Activated CD4-positive, alpha-beta memory T cell treated with anti-CD3 and anti-CD28 coated beads, Interleukin-2, amount 10 ng/mL, durations not matched to agents 7 days and 5 days (primary cell): Measurements from ENCODE around the gene SUSD1. TPM values are rescaled to one million over a fixed set of nuclear protein-coding genes. Genes with fewer than 3 reads are reported as not detected.

Experiments
- CTCF ChIA-PET: fragments of 350-600 bp; sonication (Branson Sonifier 250); formaldehyde crosslinking; loops from one replicate; lab custom pipeline; 2021; ENCODE audit warnings: antibody characterized with exemption, inconsistent platforms; lab: Charles Lee
- POLR2A ChIA-PET: fragments of 350-600 bp; sonication (Branson Sonifier 250); formaldehyde crosslinking; loops from one replicate; lab custom pipeline; 2021; ENCODE audit warnings: antibody characterized with exemption; lab: Charles Lee
- DNase-seq: peaks from one replicate; pipeline ENCODE4 v3.0.0-alpha.2; 2020
- H3K27ac Mint-ChIP-seq: one replicate; pipeline ENCODE4 v1.8.0; 2021; ENCODE audit warnings: mild to moderate bottlenecking, mixed read lengths
- H3K27me3 Mint-ChIP-seq: one replicate; pipeline ENCODE4 v1.8.0; 2021; ENCODE audit warnings: mixed read lengths
- H3K36me3 Mint-ChIP-seq: one replicate; pipeline ENCODE4 v1.8.0; 2021; ENCODE audit warnings: low read depth, mixed read lengths
- H3K4me1 Mint-ChIP-seq: one replicate; pipeline ENCODE4 v1.8.0; 2021; ENCODE audit warnings: mixed read lengths
- H3K4me3 Mint-ChIP-seq: one replicate; pipeline ENCODE4 v1.8.0; 2021; ENCODE audit warnings: mild to moderate bottlenecking, mixed read lengths
- H3K9me3 Mint-ChIP-seq: one replicate; pipeline ENCODE4 v1.8.0; 2021; ENCODE audit warnings: mixed read lengths
- total RNA-seq, 2 experiments: library from RNA; stranded (reverse); gene quantifications; one replicate each; pipeline ENCODE4 v1.2.3, GENCODE V29; 2021

SUSD1 gene
- total RNA-seq, 2 experiments from 2014 or later, result 18.4 TPM

- Mint-ChIP-seq H3K36me3 (peaks cover 36% of the 10 kb centered on the region), H3K4me3 (no peak overlapping the region), H3K27me3 (no peaks in the 10 kb centered on the region), H3K27ac (no peak overlapping the region), H3K9me3 (peaks cover 6% of the 10 kb centered on the region), H3K4me1 (peaks cover 82% of the 10 kb centered on the region)
- ChIA-PET POLR2A (interaction anchor here (2.3 kb wide), 1 partner anchor 163 kb away, joined by 6 read pairs; the partner anchor contains the start of gene PTBP3), CTCF (no interaction called here)
- no peak for DNase-seq
Observed at GRCh38 chr9:112170968-112171367, 4.1 kb downstream of the SUSD1 start.

GRCh38 chr9:112170235-112170634 lies 4.9 kb downstream of the SUSD1 start:
- Mint-ChIP-seq H3K9me3 (peaks cover 6% of the 10 kb centered on the region), H3K4me1 (peaks cover 77% of the 10 kb centered on the region), H3K4me3 (no peak overlapping the region), H3K27ac (peak overlapping the region; percentile 7), H3K27me3 (no peaks in the 10 kb centered on the region), H3K36me3 (peaks cover 36% of the 10 kb centered on the region)
- no peak for DNase-seq
- ChIA-PET CTCF (no interaction called here), POLR2A (interaction anchor here (2.3 kb wide), 1 partner anchor 163 kb away, joined by 6 read pairs; the partner anchor contains the start of gene PTBP3)

GRCh38 chr9:112169368-112169767 lies 5.7 kb downstream of the SUSD1 start:
- CTCF ChIA-PET, result no interaction called here
- Mint-ChIP-seq H3K9me3 (peaks cover 6% of the 10 kb centered on the region), H3K4me1 (peaks cover 75% of the 10 kb centered on the region), H3K27me3 (no peaks in the 10 kb centered on the region), H3K36me3 (peaks cover 34% of the 10 kb centered on the region), H3K4me3 (no peak overlapping the region), H3K27ac (no peak overlapping the region)
- DNase-seq, result no peak
- POLR2A ChIA-PET, result interaction anchor here (2.3 kb wide), 1 partner anchor 164 kb away, joined by 6 read pairs; the partner anchor contains the start of gene PTBP3

- H3K9me3 Mint-ChIP-seq, result peaks cover 6% of the 10 kb centered on the region
- CTCF ChIA-PET, result interaction anchor here (0.6 kb wide), 1 partner anchor 13 kb away, joined by 3 read pairs; no protein-coding TSS in a partner anchor
- POLR2A ChIA-PET, result interaction anchor here (0.8 to 1.3 kb wide), 4 partner anchors 9 to 180 kb away, joined by 3 to 10 read pairs (median 6); no protein-coding TSS in a partner anchor
- no peaks in the 10 kb centered on the region for H3K27me3 Mint-ChIP-seq
- H3K36me3 Mint-ChIP-seq, result peaks cover 28% of the 10 kb centered on the region
- peak; percentile 36 for DNase-seq
- peaks cover 63% of the 10 kb centered on the region for H3K4me1 Mint-ChIP-seq
- H3K27ac Mint-ChIP-seq, result peak overlapping the region; percentile 12
- no peak overlapping the region for H3K4me3 Mint-ChIP-seq
Observed at GRCh38 chr9:112168197-112168596, 6.9 kb downstream of the SUSD1 start.

GRCh38 chr9:112166176-112167140 lies 8.6 kb downstream of the SUSD1 start:
- H3K4me3 Mint-ChIP-seq, result no peak overlapping the region
- no peak for DNase-seq
- H3K27ac Mint-ChIP-seq, result no peak overlapping the region
- ChIA-PET POLR2A (interaction anchor here (0.6 to 1.0 kb wide), 2 partner anchors 15 to 70 kb away, joined by 3 read pairs; no protein-coding TSS in a partner anchor), CTCF (interaction anchor here (1.2 kb wide), 1 partner anchor 35 kb away, joined by 3 read pairs; no protein-coding TSS in a partner anchor)
- no peaks in the 10 kb centered on the region for H3K27me3 Mint-ChIP-seq
- peaks cover 15% of the 10 kb centered on the region for H3K36me3 Mint-ChIP-seq
- H3K9me3 Mint-ChIP-seq, result no peaks in the 10 kb centered on the region
- peaks cover 49% of the 10 kb centered on the region for H3K4me1 Mint-ChIP-seq

- no peaks in the 10 kb centered on the region for H3K9me3 Mint-ChIP-seq
- peaks cover 4% of the 10 kb centered on the region for H3K36me3 Mint-ChIP-seq
- no peaks in the 10 kb centered on the region for H3K27me3 Mint-ChIP-seq
- POLR2A ChIA-PET, result interaction anchor here (2.4 kb wide), 1 partner anchor 12 kb away, joined by 15 read pairs; the partner anchor contains the start of gene SUSD1
- H3K27ac Mint-ChIP-seq, result no peak overlapping the region
- H3K4me1 Mint-ChIP-seq, result peaks cover 19% of the 10 kb centered on the region
- CTCF ChIA-PET, result interaction anchor here (1.1 to 1.2 kb wide), 2 partner anchors 24 to 46 kb away, joined by 3 to 4 read pairs; no protein-coding TSS in a partner anchor
- no peak for DNase-seq
- H3K4me3 Mint-ChIP-seq, result no peak overlapping the region
Observed at GRCh38 chr9:112162621-112163413, 12.3 kb downstream of the SUSD1 start.

- CTCF ChIA-PET, result no interaction called here
- Mint-ChIP-seq H3K9me3 (no peaks in the 10 kb centered on the region), H3K4me3 (no peak overlapping the region), H3K36me3 (peaks cover 22% of the 10 kb centered on the region), H3K27ac (no peak overlapping the region), H3K27me3 (no peaks in the 10 kb centered on the region), H3K4me1 (peaks cover 2% of the 10 kb centered on the region)
- no peak for DNase-seq
- POLR2A ChIA-PET, result no interaction called here
Observed at GRCh38 chr9:112159781-112160180, 15.3 kb downstream of the SUSD1 start.

GRCh38 chr9:112158656-112159367 lies 16.3 kb downstream of the SUSD1 start:
- CTCF ChIA-PET, result no interaction called here
- H3K4me1 Mint-ChIP-seq, result peaks cover 2% of the 10 kb centered on the region
- POLR2A ChIA-PET, result no interaction called here
- H3K27me3 Mint-ChIP-seq, result no peaks in the 10 kb centered on the region
- DNase-seq, result no peak
- H3K36me3 Mint-ChIP-seq, result peaks cover 32% of the 10 kb centered on the region
- H3K4me3 Mint-ChIP-seq, result no peak overlapping the region
- no peaks in the 10 kb centered on the region for H3K9me3 Mint-ChIP-seq
- no peak overlapping the region for H3K27ac Mint-ChIP-seq

- ChIA-PET CTCF (no interaction called here), POLR2A (no interaction called here)
- H3K4me3 Mint-ChIP-seq, result no peak overlapping the region
- H3K36me3 Mint-ChIP-seq, result peaks cover 33% of the 10 kb centered on the region
- DNase-seq, result no peak
- no peak overlapping the region for H3K27ac Mint-ChIP-seq
- H3K9me3 Mint-ChIP-seq, result no peaks in the 10 kb centered on the region
- H3K27me3 Mint-ChIP-seq, result no peaks in the 10 kb centered on the region
- H3K4me1 Mint-ChIP-seq, result peaks cover 2% of the 10 kb centered on the region
Observed at GRCh38 chr9:112157961-112158360, 17.1 kb downstream of the SUSD1 start.

- Mint-ChIP-seq H3K9me3 (no peaks in the 10 kb centered on the region), H3K27me3 (no peaks in the 10 kb centered on the region), H3K4me1 (peaks cover 2% of the 10 kb centered on the region), H3K27ac (no peak overlapping the region), H3K4me3 (no peak overlapping the region), H3K36me3 (peaks cover 33% of the 10 kb centered on the region)
- ChIA-PET POLR2A (no interaction called here), CTCF (no interaction called here)
- no peak for DNase-seq
Observed at GRCh38 chr9:112157087-112157486, 18.0 kb downstream of the SUSD1 start.

GRCh38 chr9:112149211-112149610 lies 25.9 kb downstream of the SUSD1 start:
- POLR2A ChIA-PET, result no interaction called here
- no peak overlapping the region for H3K27ac Mint-ChIP-seq

GRCh38 chr9:112145886-112146285 lies 29.2 kb downstream of the SUSD1 start:
- H3K27ac Mint-ChIP-seq, result no peak overlapping the region
- no peak for DNase-seq
- H3K27me3 Mint-ChIP-seq, result no peaks in the 10 kb centered on the region
- peaks cover 33% of the 10 kb centered on the region for H3K36me3 Mint-ChIP-seq
- POLR2A ChIA-PET, result no interaction called here
- H3K4me3 Mint-ChIP-seq, result no peak overlapping the region
- H3K9me3 Mint-ChIP-seq, result no peaks in the 10 kb centered on the region
- peaks cover 3% of the 10 kb centered on the region for H3K4me1 Mint-ChIP-seq
- CTCF ChIA-PET, result no interaction called here

More at GRCh38 chr9:112149211-112149610, 25.9 kb downstream of the SUSD1 start:
- CTCF ChIA-PET, result interaction anchor here (0.6 kb wide), 1 partner anchor 201 kb away, joined by 5 read pairs; no protein-coding TSS in a partner anchor
- Mint-ChIP-seq H3K4me1 (peaks cover 3% of the 10 kb centered on the region), H3K27me3 (no peaks in the 10 kb centered on the region), H3K9me3 (no peaks in the 10 kb centered on the region), H3K4me3 (no peak overlapping the region), H3K36me3 (peaks cover 25% of the 10 kb centered on the region)
- no peak for DNase-seq
